Measurements from ENCODE around the gene UTP14C. TPM values are rescaled to one million over a fixed set of nuclear protein-coding genes. Genes with fewer than 3 reads are reported as not detected.
"Not testable (repeated sequence)": the region's sequence is repeated elsewhere in the genome, so short reads cannot be mapped to it uniquely, and the experiment has no call there.

Gene UTP14C
- total RNA-seq, 2 experiments from 2014 or later = 8.5 to 10.5 TPM

DNA sequence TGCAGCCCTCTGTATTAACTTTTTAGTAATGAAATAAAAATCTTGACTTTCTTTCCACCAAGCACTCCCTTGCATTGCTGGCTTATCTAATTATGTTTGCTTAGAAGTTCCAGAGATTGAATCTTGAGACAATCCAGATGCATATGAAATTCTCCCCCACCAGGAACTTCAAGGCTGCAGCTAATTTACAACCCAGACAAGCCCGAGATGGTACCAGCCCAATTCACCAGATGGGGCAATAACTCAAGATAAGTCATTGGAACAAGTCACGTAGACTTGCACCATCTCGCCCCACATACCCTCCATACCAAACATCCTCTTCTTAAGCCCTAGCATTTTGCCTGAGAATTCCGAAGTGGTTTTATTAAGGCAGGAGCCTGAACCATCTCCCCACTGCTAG is 29.0 kb downstream of the UTP14C start:
- POLR2A ChIA-PET = no interaction called here
- no peak for DNase-seq
- ATAC-seq = no peak
- no peaks in the 10 kb centered on the region for H3K36me3 Mint-ChIP-seq (ENCODE audit: low read depth)
- CTCF ChIA-PET = no interaction called here
- H3K4me3 Mint-ChIP-seq = no peak overlapping the region
- H3K27me3 Mint-ChIP-seq (ENCODE audit: low read depth) = peaks cover 2% of the 10 kb centered on the region
- no peaks in the 10 kb centered on the region for H3K4me1 Mint-ChIP-seq (ENCODE audit: low read depth)
- H3K27ac Mint-ChIP-seq = no peak overlapping the region
- H3K9me3 Mint-ChIP-seq (ENCODE audit: insufficient read depth) = no peaks in the 10 kb centered on the region

DNA sequence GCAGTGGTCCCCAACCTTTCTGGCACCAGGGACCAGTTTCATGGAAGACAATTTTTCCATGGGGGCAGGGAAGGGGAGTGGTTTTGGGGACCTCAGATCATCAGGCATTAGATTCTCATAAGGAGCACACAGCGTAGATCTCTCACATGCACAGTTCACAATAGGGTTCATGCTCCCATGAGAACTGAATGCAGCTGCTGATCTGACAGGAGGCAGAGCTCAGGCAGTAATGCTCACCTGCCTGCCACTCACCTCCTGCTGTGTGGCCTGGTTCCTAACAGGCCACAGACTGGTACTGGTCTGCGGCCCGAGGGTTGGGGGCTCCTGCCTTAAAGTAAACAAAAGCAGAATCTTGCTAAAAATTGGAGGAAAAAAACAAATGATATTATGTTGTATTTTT is 36.6 kb downstream of the UTP14C start:
- peaks cover 14% of the 10 kb centered on the region for H3K9me3 Mint-ChIP-seq (ENCODE audit: insufficient read depth)
- CTCF ChIA-PET; H3K27me3 Mint-ChIP-seq (ENCODE audit: low read depth); H3K4me1 Mint-ChIP-seq (ENCODE audit: low read depth); ATAC-seq; DNase-seq; H3K36me3 Mint-ChIP-seq (ENCODE audit: low read depth); POLR2A ChIA-PET; H3K4me3 Mint-ChIP-seq; H3K27ac Mint-ChIP-seq: not testable (repeated sequence)

DNA sequence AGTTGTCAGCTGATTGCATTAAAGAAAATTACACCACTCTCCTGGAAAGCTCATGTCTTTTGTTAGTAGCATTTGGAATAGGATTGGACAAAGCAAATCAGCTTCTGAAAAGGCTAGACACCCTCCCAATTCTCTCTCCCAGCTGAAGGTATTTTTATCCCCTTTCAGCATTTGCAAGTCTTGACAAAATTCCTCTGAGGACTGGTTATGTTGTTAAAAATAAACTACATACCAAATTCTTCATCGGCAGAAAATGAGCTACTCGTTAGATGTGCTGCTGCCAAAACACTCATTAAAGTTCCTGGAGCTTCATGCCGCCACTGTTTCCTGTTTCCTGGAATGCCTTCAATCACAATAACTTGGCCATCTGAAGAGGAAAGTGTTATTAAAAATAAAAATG is 37.1 kb downstream of the UTP14C start:
- Mint-ChIP-seq H3K4me3 (no peak overlapping the region), H3K4me1 (ENCODE audit: low read depth) (no peaks in the 10 kb centered on the region), H3K9me3 (ENCODE audit: insufficient read depth) (peaks cover 17% of the 10 kb centered on the region), H3K27me3 (ENCODE audit: low read depth) (no peaks in the 10 kb centered on the region), H3K27ac (no peak overlapping the region), H3K36me3 (ENCODE audit: low read depth) (no peaks in the 10 kb centered on the region)
- DNase-seq = no peak
- ChIA-PET CTCF (interaction anchor here (0.7 kb wide), 1 partner anchor 38 kb away, joined by 3 read pairs; no protein-coding TSS in a partner anchor), POLR2A (no interaction called here)
- ATAC-seq = no peak

DNA sequence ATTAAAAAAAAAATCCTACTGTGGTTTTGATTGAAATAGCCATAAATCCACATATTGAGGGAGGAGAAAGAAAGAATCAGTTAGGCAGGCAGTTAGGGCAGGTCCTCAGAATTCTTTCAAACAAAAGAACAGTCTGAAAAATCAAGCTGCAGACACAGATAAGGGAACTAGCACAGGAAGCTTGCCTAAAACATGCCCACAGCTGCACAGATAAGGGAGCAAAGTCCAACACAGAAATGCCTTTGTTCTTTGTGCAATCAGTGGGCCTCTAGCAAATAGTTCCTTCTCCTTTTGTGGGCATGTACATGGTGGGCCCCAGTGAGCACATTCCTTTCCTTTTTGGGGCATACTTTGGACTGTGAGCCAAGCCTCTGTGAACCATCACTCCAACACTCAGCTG is 42.7 kb downstream of the UTP14C start:
- Mint-ChIP-seq H3K4me3 (no peak overlapping the region), H3K9me3 (ENCODE audit: insufficient read depth) (peaks cover 25% of the 10 kb centered on the region), H3K4me1 (ENCODE audit: low read depth) (peaks cover 2% of the 10 kb centered on the region), H3K27ac (no peak overlapping the region), H3K36me3 (ENCODE audit: low read depth) (no peaks in the 10 kb centered on the region), H3K27me3 (ENCODE audit: low read depth) (peaks cover 5% of the 10 kb centered on the region)
- POLR2A ChIA-PET = no interaction called here
- ATAC-seq (no peak), DNase-seq (no peak)
- CTCF ChIA-PET = no interaction called here

DNA sequence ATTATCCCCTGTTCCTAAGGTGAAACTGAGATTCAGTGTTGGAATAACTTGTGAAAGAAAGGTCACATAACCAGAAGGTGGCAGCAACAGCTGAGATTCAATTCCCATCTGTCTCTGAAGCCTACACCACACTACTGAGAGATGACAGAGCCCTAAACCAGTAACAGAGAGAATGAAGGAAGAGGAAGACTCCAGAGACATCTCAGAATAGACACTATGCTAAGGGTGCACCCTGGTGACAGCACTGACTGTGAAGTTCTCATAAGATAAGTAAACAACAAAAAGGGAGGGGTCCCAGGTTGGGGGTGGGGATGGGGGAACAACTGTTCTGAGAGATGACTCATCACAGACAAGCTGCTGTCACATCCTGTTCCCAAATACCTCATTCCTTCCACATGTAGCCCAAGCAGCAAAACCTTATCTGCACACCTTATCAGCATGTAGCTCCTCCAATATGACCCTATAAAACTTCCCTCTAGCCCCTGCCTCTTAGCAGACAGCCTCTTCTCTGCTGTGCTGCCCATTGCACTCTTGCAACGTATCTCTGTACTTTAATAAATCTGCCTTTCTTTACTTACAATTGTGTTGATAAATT is 46.5 kb downstream of the UTP14C start:
- ChIA-PET POLR2A (no interaction called here), CTCF (interaction anchor here (1.2 kb wide), 1 partner anchor 57 kb away, joined by 4 read pairs; no protein-coding TSS in a partner anchor)
- H3K27ac Mint-ChIP-seq = no peak overlapping the region
- peak; percentile 53 for ATAC-seq
- H3K36me3 Mint-ChIP-seq (ENCODE audit: low read depth) = no peaks in the 10 kb centered on the region
- peaks cover 18% of the 10 kb centered on the region for H3K27me3 Mint-ChIP-seq (ENCODE audit: low read depth)
- H3K4me3 Mint-ChIP-seq = no peak overlapping the region
- peaks cover 2% of the 10 kb centered on the region for H3K4me1 Mint-ChIP-seq (ENCODE audit: low read depth)
- peak; percentile 25 for DNase-seq
- H3K9me3 Mint-ChIP-seq (ENCODE audit: insufficient read depth) = peaks cover 14% of the 10 kb centered on the region

Other genes starting within 250 kb of the UTP14C start
- gene DHRS12, start 220.5 kb upstream of the UTP14C start, total RNA-seq = 10 to 100 TPM in 1 of 2 experiments, 1 to 10 TPM in 1; 8.9 to 10.0 TPM
- under 1 TPM; 0.23 to 0.29 TPM for gene TMEM272, start 179.5 kb upstream of the UTP14C start, total RNA-seq
- gene CCDC70, start 162.7 kb upstream of the UTP14C start, total RNA-seq = not detected
- under 1 TPM; 0.29 to 0.37 TPM for gene ATP7B, start 13.2 kb upstream of the UTP14C start, total RNA-seq
- 10 to 100 TPM; 22.9 to 28.3 TPM for gene ALG11, start 12.3 kb upstream of the UTP14C start, total RNA-seq
- not detected for gene NEK5, start 104.4 kb downstream of the UTP14C start, total RNA-seq
- gene NEK3, start 134.9 kb downstream of the UTP14C start, total RNA-seq = 1 to 10 TPM in 1 of 2 experiments, under 1 TPM in 1; 0.39 to 2.5 TPM